Upper lobe of left lung (tissue), 6 donors: ENCODE measurements around the gene CLNK. TPM values are rescaled to one million over a fixed set of nuclear protein-coding genes. Genes with fewer than 3 reads are reported as not detected.

Experiments used
- ATAC-seq, 2 donors: fragments of 200-7000 bp; cut with Tn5 transposase; one replicate each; pipeline ENCODE4 v1.9.1; 2022; ENCODE audit warnings: mild to moderate bottlenecking in 2 of 2, moderate library complexity in 2 of 2; ENCODE audit not compliant: low FRiP score in 2 of 2
- DNase-seq, 2 donors: peaks; one replicate each; pipeline ENCODE4 v3.0.0-alpha.2; 2019 to 2020
- H3K27ac ChIP-seq, 4 donors: fragments of 200-600 bp; sonication (generic); one replicate each; pipeline ENCODE4 v1.5.1; 2016 to 2019
- H3K27me3 ChIP-seq, 4 donors: fragments of 200-600 bp; sonication (generic); one replicate each; pipeline ENCODE4 v1.5.1; 2017 to 2019
- H3K36me3 ChIP-seq, 4 donors: fragments of 200-600 bp; sonication (generic); one replicate each; pipeline ENCODE4 v1.5.1; 2016 to 2019
- H3K4me1 ChIP-seq, 4 donors: fragments of 200-600 bp; sonication (generic); one replicate each; pipeline ENCODE4 v1.5.1; 2018 to 2019
- H3K4me3 ChIP-seq, 4 donors: fragments of 200-600 bp; sonication (generic); one replicate each; pipeline ENCODE4 v1.5.1; 2017 to 2019; ENCODE audit warnings: mild to moderate bottlenecking in 2 of 4, moderate library complexity in 1 of 4
- H3K9me3 ChIP-seq, 4 donors: fragments of 200-600 bp; sonication (generic); one replicate each; pipeline ENCODE4 v1.5.1; 2018 to 2019
- EP300 ChIP-seq, 4 donors: sonication (generic); formaldehyde crosslinking; IDR thresholded peaks; one replicate each; pipeline ENCODE4 v1.5.1; 2017; ENCODE audit warnings: antibody characterized with exemption in 4 of 4, control low read depth in 2 of 4
- POLR2A ChIP-seq, 4 donors: fragments of 450-650 bp; IDR thresholded peaks; one replicate each; pipeline ENCODE4 v1.5.1; 2016 to 2017; ENCODE audit warnings: antibody characterized with exemption in 4 of 4, mild to moderate bottlenecking in 2 of 4
- POLR2AphosphoS5 ChIP-seq, 2 donors: sonication (generic); formaldehyde crosslinking; IDR thresholded peaks; one replicate each; pipeline ENCODE4 v1.5.1; 2017; ENCODE audit warnings: antibody characterized with exemption in 2 of 2
- whole genome bisulfite sequencing, 2 donors: methylation state at CpG; one replicate each; pipeline ENCODE4 v1.1.5; 2017 to 2018; 5-methylcytosine and 5-hydroxymethylcytosine counted together
- total RNA-seq, 6 donors: library from RNA; depleted of rRNA in 4 of 6; stranded (reverse); fragments of >200 nt in 4 of 6; gene quantifications; one replicate each; pipeline versions ENCODE4 v1.1.0 to v1.2.1, GENCODE V29; 2016 to 2021
- TF ChIP-seq, protein P1 (sequence below), 6 experiments: fragments of 450-650 bp in 4 of 6; fragments of 200-600 bp in 2 of 6; sonication (generic) in 2 of 6; IDR thresholded peaks; one replicate each; pipeline ENCODE4 v1.5.1; 2016 to 2019; ENCODE audit warnings: antibody characterized with exemption in 6 of 6
- donor health status: DM: no; HTN: no; CAD: no; lungs with moderate emphysema.
- donor health status: DM: no; HTN: yes; CAD: no; lungs with severe emphysema.

The CLNK gene
- total RNA-seq, 6 donors from 2014 or later = 0.14 to 0.69 (median 0.20) TPM; not detected in 3

DNA sequence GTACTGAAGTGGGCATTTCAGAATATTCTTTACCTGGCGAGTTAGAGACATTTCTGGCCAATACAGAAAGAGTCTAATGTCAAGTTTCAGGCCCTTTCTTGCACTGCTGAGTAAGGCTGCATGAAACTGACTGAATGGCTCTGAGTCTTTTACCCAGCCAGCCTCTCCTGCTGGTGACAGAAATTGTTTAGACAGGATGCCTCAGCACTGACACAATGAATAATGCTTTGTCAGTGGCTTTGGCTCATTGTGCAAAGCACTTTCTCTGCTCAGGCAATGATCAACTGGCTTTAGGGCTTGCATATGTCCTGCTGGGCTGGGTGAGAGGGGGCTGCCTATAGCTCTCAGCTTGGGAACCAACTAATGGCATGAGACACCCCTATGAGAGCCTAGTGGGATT is 45.5 kb downstream of the CLNK start:
- H3K36me3 ChIP-seq = no peaks in the 10 kb centered on the region

DNA sequence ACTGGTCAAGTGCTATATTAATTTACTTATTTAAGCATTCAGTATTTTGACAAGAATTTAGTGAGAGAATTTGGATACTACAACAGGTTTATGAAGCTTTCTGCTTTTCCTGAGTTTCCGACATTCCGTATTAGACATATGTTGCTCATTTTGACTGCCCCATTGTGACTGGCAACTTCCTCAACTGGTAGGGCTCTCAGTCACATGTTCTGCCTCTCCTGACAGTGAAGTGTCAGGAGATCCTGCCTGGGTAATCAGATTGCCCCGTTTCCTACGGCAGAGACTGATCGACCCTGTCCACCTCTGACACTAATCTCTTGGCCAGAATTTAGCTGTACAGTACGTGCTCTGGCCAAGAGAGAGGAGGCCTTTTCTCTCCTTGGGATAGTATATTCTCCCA is 49.5 kb downstream of the CLNK start:
- H3K27ac ChIP-seq = no peak overlapping the region
- no peaks in the 10 kb centered on the region for H3K36me3 ChIP-seq
- H3K27me3 ChIP-seq = no peaks in the 10 kb centered on the region
- ATAC-seq (no peak), DNase-seq (no peak)
- H3K4me3 ChIP-seq = no peak overlapping the region
- TF ChIP-seq POLR2A (IDR thresholded peaks at IDR 0.05) = no peak
- TF ChIP-seq, protein P1, sequence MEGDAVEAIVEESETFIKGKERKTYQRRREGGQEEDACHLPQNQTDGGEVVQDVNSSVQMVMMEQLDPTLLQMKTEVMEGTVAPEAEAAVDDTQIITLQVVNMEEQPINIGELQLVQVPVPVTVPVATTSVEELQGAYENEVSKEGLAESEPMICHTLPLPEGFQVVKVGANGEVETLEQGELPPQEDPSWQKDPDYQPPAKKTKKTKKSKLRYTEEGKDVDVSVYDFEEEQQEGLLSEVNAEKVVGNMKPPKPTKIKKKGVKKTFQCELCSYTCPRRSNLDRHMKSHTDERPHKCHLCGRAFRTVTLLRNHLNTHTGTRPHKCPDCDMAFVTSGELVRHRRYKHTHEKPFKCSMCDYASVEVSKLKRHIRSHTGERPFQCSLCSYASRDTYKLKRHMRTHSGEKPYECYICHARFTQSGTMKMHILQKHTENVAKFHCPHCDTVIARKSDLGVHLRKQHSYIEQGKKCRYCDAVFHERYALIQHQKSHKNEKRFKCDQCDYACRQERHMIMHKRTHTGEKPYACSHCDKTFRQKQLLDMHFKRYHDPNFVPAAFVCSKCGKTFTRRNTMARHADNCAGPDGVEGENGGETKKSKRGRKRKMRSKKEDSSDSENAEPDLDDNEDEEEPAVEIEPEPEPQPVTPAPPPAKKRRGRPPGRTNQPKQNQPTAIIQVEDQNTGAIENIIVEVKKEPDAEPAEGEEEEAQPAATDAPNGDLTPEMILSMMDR (IDR thresholded peaks at IDR 0.05) = no peak
- no peak for TF ChIP-seq EP300 (IDR thresholded peaks at IDR 0.05)
- no peak for TF ChIP-seq POLR2AphosphoS5 (IDR thresholded peaks at IDR 0.05)
- H3K4me1 ChIP-seq = no peaks in the 10 kb centered on the region
- WGBS, 2 donors = 40 to 53% methylated on average over 6 of the region's 6 CpGs
- H3K9me3 ChIP-seq = no peaks in the 10 kb centered on the region

More for the DNA sequence above, 45.5 kb downstream of the CLNK start:
- H3K27ac ChIP-seq = no peak overlapping the region
- no peak for DNase-seq
- 84 to 100% methylated on average over 1 of the region's 1 CpG for WGBS, 2 donors
- no peaks in the 10 kb centered on the region for H3K9me3 ChIP-seq
- no peak overlapping the region for H3K4me3 ChIP-seq
- no peaks in the 10 kb centered on the region for H3K27me3 ChIP-seq
- H3K4me1 ChIP-seq = no peaks in the 10 kb centered on the region
- no peak for ATAC-seq
- TF ChIP-seq, protein P1 (IDR thresholded peaks at IDR 0.05) = no peak
- no peak for TF ChIP-seq POLR2A (IDR thresholded peaks at IDR 0.05)

DNA sequence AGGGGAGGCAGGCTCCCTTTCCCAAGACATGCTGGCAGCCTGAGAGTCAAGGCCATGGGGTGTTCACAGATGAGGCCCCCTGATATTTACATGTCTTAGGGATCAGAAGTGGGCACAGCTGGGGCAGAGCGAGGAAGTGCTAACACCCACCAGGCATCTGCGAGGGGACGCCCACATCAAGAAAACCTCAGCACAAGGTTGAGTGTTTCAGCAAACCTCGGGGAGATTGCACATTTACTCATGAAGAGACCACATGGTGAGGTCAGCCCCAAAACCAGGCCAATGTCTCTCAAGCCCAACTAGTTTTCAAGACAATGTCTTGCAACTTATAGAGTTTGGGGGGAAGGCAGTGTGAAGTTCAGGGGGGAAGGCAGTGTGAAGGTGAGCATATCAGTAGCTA is 55.2 kb downstream of the CLNK start:
- ATAC-seq (no peak), DNase-seq (no peak)
- Histone ChIP-seq H3K4me1 (no peaks in the 10 kb centered on the region), H3K9me3 (no peaks in the 10 kb centered on the region), H3K4me3 (no peak overlapping the region), H3K27me3 (no peaks in the 10 kb centered on the region), H3K36me3 (no peaks in the 10 kb centered on the region), H3K27ac (no peak overlapping the region)
- TF ChIP-seq POLR2AphosphoS5 (IDR thresholded peaks at IDR 0.05) = no peak
- no peak for TF ChIP-seq POLR2A (IDR thresholded peaks at IDR 0.05)
- TF ChIP-seq, protein P1 (IDR thresholded peaks at IDR 0.05) = no peak
- no peak for TF ChIP-seq EP300 (IDR thresholded peaks at IDR 0.05)
- WGBS, 2 donors = 66 to 78% methylated on average over 4 of the region's 4 CpGs

DNA sequence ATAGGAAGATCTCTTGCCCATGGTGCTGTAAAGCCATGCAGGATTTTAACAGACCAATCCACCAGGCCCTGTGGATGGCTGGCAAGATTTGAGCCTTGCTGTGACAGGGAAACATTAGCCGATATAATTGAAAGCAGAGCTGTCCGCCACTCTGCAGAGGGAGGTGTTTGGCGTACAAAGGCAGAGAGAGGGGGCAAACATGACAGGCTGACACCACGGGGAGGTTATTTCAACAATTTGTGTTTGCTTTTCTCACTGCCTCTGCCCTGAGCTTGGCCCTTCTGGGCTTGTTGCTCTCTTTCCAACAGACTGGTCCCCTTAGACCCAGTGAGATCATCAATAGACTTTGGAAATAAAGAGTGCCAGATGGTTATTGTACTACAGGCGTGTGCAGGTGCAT is 59.4 kb downstream of the CLNK start:
- 47 to 61% methylated on average over 4 to 5 of the region's 5 CpGs for WGBS, 2 donors

DNA sequence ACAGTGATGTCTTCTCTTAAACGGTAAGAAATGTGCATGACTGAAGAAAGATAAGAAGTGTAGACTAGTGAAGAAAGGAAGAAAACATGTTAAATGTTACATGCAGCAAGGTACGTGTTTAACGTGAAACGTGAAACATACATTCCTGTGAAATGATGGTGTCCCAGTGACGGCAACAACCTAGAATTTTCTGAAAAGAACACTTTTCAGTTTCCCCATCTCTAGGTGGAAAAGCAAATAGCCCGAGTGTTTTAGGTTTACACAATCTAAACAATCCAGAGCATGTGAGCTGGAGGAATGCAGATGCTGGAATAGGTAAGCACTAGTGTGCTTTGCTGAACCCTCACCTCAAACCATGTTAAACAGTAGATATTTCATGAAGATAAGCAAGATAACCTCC is 60.7 kb downstream of the CLNK start:
- TF ChIP-seq EP300 (IDR thresholded peaks at IDR 0.05) (no peak), POLR2AphosphoS5 (IDR thresholded peaks at IDR 0.05) (no peak), POLR2A (IDR thresholded peaks at IDR 0.05) (no peak)
- TF ChIP-seq, protein P1 (IDR thresholded peaks at IDR 0.05) = no peak

More for the DNA sequence above, 59.4 kb downstream of the CLNK start:
- Histone ChIP-seq H3K27me3 (no peaks in the 10 kb centered on the region), H3K4me1 (no peaks in the 10 kb centered on the region), H3K27ac (no peak overlapping the region), H3K4me3 (no peak overlapping the region), H3K9me3 (no peaks in the 10 kb centered on the region), H3K36me3 (no peaks in the 10 kb centered on the region)
- TF ChIP-seq POLR2A (IDR thresholded peaks at IDR 0.05) (no peak), POLR2AphosphoS5 (IDR thresholded peaks at IDR 0.05) (no peak), EP300 (IDR thresholded peaks at IDR 0.05) (no peak)
- TF ChIP-seq, protein P1 (IDR thresholded peaks at IDR 0.05) = no peak
- DNase-seq (no peak), ATAC-seq (peak in 1 of 2 donors; percentile 33)

More for the DNA sequence above, 60.7 kb downstream of the CLNK start:
- no peaks in the 10 kb centered on the region for H3K36me3 ChIP-seq
- 52 to 55% methylated on average over 6 of the region's 6 CpGs for WGBS, 2 donors
- H3K4me1 ChIP-seq = no peaks in the 10 kb centered on the region
- no peak overlapping the region for H3K27ac ChIP-seq
- no peak overlapping the region for H3K4me3 ChIP-seq
- DNase-seq (no peak), ATAC-seq (no peak)
- no peaks in the 10 kb centered on the region for H3K27me3 ChIP-seq
- H3K9me3 ChIP-seq = no peaks in the 10 kb centered on the region
